ENCODE results near the gene PP2D1. TPM values are rescaled to one million over a fixed set of nuclear protein-coding genes. Genes with fewer than 3 reads are reported as not detected.

Gene PP2D1
- total and polyA plus RNA-seq, 9 of the 15 experiments (the other 6 are each of a cell fraction or from before 2014, with no cell fraction given) = 0.07 to 0.10 TPM; not detected in 7

DNA sequence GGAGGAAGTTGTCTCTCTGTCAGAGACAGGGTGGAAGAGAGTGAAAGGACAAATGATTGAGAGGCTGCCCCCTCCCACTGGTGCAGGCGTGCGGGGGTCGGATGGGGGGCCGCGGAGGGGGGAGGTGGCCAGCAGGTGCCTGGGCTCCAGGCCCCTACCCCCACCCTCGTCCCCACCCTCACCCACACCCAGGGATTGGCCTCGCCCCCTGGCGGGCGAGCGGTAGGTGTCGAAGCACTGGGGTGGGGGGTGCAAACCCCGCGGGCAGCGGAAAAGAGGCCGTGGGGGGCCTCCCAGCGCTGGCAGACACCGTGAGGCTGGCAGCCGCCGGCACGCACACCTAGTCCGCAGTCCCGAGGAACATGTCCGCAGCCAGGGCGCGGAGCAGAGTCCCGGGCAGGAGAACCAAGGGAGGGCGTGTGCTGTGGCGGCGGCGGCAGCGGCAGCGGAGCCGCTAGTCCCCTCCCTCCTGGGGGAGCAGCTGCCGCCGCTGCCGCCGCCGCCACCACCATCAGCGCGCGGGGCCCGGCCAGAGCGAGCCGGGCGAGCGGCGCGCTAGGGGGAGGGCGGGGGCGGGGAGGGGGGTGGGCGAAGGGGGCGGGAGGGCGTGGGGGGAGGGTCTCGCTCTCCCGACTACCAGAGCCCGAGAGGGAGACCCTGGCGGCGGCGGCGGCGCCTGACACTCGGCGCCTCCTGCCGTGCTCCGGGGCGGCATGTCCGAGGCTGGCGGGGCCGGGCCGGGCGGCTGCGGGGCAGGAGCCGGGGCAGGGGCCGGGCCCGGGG, 27.9 kb upstream of the PP2D1 start, which contains the start of gene KAT2B (continued):
- TF ChIP-seq CBX8 (IDR thresholded peaks at IDR 0.05; ENCODE audit: borderline replicate concordance, extremely low read depth, low read depth, low read length, poor library complexity, severe bottlenecking) (no peak), PRMT5 (CRISPR knock-in tag; IDR thresholded peaks at IDR 0.05) (no peak), ZFP30 (CRISPR knock-in tag; IDR thresholded peaks at IDR 0.05; ENCODE audit: borderline replicate concordance) (no peak), ZNF12 (CRISPR knock-in tag; IDR thresholded peaks at IDR 0.05) (peak; percentile 57; the same call in 1 of the 2 replicates), ZC3H4 (CRISPR knock-in tag; IDR thresholded peaks at IDR 0.05; ENCODE audit: borderline replicate concordance) (no peak), ZFX (CRISPR knock-in tag; IDR thresholded peaks at IDR 0.05) (peak; percentile 83), ZNF75A (CRISPR knock-in tag; IDR thresholded peaks at IDR 0.05) (no peak), FOXJ3 (CRISPR knock-in tag; IDR thresholded peaks at IDR 0.05) (no peak), BRF1 (IDR thresholded peaks at IDR 0.05; ENCODE audit: borderline replicate concordance, extremely low read depth, insufficient read length) (no peak), ZNF354B (CRISPR knock-in tag; IDR thresholded peaks at IDR 0.05) (no peak)
- TF ChIP-seq, protein P1, sequence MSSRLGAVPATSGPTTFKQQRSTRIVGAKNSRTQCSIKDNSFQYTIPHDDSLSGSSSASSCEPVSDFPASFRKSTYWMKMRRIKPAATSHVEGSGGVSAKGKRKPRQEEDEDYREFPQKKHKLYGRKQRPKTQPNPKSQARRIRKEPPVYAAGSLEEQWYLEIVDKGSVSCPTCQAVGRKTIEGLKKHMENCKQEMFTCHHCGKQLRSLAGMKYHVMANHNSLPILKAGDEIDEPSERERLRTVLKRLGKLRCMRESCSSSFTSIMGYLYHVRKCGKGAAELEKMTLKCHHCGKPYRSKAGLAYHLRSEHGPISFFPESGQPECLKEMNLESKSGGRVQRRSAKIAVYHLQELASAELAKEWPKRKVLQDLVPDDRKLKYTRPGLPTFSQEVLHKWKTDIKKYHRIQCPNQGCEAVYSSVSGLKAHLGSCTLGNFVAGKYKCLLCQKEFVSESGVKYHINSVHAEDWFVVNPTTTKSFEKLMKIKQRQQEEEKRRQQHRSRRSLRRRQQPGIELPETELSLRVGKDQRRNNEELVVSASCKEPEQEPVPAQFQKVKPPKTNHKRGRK (tag; IDR thresholded peaks at IDR 0.05) = no peak; the same call in 1 of the 2 replicates
- TF ChIP-seq, protein P2, sequence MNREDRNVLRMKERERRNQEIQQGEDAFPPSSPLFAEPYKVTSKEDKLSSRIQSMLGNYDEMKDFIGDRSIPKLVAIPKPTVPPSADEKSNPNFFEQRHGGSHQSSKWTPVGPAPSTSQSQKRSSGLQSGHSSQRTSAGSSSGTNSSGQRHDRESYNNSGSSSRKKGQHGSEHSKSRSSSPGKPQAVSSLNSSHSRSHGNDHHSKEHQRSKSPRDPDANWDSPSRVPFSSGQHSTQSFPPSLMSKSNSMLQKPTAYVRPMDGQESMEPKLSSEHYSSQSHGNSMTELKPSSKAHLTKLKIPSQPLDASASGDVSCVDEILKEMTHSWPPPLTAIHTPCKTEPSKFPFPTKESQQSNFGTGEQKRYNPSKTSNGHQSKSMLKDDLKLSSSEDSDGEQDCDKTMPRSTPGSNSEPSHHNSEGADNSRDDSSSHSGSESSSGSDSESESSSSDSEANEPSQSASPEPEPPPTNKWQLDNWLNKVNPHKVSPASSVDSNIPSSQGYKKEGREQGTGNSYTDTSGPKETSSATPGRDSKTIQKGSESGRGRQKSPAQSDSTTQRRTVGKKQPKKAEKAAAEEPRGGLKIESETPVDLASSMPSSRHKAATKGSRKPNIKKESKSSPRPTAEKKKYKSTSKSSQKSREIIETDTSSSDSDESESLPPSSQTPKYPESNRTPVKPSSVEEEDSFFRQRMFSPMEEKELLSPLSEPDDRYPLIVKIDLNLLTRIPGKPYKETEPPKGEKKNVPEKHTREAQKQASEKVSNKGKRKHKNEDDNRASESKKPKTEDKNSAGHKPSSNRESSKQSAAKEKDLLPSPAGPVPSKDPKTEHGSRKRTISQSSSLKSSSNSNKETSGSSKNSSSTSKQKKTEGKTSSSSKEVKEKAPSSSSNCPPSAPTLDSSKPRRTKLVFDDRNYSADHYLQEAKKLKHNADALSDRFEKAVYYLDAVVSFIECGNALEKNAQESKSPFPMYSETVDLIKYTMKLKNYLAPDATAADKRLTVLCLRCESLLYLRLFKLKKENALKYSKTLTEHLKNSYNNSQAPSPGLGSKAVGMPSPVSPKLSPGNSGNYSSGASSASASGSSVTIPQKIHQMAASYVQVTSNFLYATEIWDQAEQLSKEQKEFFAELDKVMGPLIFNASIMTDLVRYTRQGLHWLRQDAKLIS (CRISPR knock-in tag; IDR thresholded peaks at IDR 0.05) = 0 out of 2 replicates have a peak, but pooled peaks have one; percentile 53
- TF ChIP-seq, protein P3, sequence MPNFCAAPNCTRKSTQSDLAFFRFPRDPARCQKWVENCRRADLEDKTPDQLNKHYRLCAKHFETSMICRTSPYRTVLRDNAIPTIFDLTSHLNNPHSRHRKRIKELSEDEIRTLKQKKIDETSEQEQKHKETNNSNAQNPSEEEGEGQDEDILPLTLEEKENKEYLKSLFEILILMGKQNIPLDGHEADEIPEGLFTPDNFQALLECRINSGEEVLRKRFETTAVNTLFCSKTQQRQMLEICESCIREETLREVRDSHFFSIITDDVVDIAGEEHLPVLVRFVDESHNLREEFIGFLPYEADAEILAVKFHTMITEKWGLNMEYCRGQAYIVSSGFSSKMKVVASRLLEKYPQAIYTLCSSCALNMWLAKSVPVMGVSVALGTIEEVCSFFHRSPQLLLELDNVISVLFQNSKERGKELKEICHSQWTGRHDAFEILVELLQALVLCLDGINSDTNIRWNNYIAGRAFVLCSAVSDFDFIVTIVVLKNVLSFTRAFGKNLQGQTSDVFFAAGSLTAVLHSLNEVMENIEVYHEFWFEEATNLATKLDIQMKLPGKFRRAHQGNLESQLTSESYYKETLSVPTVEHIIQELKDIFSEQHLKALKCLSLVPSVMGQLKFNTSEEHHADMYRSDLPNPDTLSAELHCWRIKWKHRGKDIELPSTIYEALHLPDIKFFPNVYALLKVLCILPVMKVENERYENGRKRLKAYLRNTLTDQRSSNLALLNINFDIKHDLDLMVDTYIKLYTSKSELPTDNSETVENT (CRISPR knock-in tag; IDR thresholded peaks at IDR 0.05) = peak; percentile 64; the same call in 1 of the 2 replicates
- TF ChIP-seq, protein P4, sequence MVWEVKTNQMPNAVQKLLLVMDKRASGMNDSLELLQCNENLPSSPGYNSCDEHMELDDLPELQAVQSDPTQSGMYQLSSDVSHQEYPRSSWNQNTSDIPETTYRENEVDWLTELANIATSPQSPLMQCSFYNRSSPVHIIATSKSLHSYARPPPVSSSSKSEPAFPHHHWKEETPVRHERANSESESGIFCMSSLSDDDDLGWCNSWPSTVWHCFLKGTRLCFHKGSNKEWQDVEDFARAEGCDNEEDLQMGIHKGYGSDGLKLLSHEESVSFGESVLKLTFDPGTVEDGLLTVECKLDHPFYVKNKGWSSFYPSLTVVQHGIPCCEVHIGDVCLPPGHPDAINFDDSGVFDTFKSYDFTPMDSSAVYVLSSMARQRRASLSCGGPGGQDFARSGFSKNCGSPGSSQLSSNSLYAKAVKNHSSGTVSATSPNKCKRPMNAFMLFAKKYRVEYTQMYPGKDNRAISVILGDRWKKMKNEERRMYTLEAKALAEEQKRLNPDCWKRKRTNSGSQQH (CRISPR knock-in tag; IDR thresholded peaks at IDR 0.05) = peak; percentile 33; the same call in 1 of the 2 replicates
- TF ChIP-seq, protein P5, sequence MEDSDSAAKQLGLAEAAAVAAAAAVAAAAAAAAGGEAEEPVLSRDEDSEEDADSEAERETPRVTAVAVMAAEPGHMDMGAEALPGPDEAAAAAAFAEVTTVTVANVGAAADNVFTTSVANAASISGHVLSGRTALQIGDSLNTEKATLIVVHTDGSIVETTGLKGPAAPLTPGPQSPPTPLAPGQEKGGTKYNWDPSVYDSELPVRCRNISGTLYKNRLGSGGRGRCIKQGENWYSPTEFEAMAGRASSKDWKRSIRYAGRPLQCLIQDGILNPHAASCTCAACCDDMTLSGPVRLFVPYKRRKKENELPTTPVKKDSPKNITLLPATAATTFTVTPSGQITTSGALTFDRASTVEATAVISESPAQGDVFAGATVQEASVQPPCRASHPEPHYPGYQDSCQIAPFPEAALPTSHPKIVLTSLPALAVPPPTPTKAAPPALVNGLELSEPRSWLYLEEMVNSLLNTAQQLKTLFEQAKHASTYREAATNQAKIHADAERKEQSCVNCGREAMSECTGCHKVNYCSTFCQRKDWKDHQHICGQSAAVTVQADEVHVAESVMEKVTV (CRISPR knock-in tag; IDR thresholded peaks at IDR 0.05) = peak; percentile 43; the same call in 1 of the 2 replicates

All from K562 (cell line).